HG03135 (cell line): ENCODE results near the gene ATP11C.
A peak's percentile ranks its signal among the peaks of the same experiment; 100 is the strongest.

Experiments
- ATAC-seq: cut with Tn5 transposase; IDR thresholded peaks from one replicate; pipeline ENCODE4 v1.9.1; 2021; ENCODE audit warnings: mild to moderate bottlenecking, moderate library complexity; ENCODE audit not compliant: unreplicated experiment

ATP11C gene

DNA sequence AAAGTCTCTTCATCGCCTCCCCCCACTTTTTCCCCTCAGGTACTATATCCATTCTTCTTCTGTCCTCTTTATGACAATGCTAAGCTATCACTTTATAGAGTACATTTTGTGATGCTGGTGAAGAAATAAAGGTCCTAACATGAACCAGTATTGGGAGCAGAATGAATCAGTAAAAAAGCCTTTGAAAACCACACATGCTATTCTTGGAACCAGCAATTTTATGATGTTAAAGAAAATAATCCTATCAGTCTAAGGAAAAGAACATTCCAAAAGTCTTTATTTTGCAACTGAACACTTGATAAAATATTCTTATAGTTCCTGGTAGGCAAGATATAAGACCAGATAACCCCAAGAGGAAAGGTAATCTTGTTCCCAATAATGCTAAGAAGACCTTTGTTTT, 117.1 kb downstream of the ATP11C start:
- ATAC-seq = no peak

DNA sequence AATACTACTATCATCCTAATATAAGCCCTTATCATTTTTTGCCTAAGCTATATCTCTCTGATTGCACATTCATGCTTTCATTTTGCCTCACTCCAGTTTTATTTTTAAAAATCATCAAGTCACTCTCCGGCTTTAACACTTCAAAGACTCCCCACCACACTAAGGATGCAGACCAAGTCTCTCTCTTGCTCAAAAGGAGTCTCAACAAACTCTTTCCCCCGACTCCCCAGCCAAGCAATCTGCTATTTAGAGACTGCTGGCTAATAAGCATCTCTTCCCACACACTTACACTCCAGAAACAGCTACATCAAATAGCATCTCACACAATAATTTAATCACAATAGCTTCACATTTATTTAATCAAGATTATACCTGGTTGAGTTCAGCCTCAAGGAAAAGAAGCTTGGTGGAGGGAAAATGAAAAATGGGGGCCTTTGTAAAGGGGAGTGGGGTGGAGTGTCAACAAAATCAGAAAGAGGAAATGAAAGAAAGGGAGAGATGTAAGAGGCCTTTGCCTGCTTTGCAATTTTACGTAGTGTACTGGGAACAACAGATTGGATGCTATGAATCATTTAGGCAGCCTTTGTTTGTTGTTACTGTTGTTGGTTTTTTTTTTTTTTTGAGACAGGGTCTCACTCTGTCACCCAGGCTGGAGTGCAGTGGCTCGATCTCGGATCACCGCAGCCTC, 120.8 kb downstream of the ATP11C start:
- no peak for ATAC-seq

DNA sequence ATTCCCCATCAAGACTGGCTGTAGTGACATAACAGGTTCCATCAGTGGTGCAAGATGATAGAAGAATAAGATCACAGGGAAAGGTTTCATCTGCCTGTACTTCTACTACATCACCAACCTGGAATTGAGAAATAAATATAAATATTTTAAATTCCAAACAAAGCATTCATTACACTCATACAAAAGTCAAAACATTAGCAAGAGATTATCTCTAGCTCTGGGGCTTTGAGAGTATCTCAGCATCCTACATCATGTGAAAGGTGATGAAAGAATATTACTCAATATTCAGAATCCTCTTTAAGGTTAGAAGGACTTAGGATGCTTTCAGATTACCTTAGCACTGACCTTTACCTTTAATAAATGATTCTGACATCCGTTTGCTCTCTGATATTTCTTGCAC, 128.4 kb downstream of the ATP11C start:
- ATAC-seq = no peak

DNA sequence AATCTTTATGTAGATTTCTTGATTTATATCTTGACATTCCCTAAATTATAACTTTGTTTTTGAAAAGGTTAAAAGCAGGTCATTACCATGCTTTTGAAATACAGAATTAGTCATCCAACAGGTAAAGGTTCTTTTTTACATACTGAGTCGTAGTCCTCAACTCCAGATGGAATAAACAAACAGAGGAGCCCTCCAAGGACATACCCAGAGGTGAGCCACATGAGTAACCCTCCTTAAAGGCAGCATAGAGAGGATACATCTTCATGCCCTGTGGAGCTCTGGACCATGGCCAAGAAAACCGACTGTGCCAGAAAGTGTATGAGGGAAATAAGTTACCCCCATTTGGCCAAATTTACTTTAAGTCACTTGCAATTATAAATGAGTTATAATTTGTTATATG, 129.6 kb downstream of the ATP11C start:
- no peak for ATAC-seq

DNA sequence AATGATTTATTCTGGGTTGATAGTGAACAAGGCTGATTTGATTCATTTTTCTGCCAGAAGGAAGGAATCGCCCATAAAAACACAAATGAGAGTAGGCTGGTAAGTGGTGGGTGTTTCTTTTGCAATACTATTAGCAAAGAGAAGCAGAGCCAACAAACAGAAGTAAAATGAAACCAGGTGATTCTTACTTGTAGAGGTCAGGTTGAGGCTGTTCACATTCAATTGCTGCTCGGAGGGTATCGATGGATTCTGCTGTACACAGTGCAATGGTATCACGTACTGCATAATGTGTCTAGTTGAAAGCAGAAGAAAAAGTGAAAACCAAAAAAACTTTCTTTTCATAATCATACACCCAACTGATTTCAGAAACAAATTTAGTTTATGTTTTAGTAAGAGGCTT, 130.8 kb downstream of the ATP11C start:
- no peak for ATAC-seq

DNA sequence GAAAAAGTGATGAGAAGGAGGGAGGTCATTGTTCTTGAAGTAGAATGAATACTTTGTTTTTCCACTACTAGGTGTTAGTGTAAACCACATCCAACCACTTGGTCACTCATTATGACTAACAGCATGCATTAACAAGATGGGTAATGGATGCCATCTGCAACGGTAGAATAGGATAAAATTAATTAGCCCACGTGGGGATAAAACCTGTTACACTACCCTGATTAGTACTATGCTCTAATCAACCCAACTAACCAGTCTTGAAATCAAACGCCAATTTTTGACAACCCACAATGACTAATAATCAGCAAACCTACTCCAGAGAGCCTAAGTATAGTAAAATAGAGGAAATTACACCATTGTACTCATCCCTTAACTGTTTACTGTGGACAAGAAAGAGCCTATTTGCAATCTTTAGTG, 131.4 kb downstream of the ATP11C start:
- no peak for ATAC-seq

DNA sequence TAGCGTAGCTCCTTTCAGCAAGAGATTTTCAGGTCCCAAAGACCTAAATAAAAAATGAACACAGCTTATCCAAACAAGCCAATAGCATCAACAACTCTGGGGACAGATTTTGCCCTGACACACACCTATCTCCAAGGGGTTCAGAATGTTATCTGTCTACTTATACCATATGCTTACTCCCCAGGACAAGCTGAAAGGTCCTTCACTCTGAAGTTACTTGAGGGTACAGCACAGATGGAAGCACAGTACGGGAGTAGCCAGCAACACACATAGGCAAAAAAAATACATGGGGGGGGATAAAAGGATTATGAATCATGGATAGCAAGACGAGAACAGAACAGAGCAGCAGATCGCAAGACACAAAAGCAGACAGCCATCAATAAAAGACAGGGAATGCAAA, 134.2 kb downstream of the ATP11C start:
- ATAC-seq = no peak

DNA sequence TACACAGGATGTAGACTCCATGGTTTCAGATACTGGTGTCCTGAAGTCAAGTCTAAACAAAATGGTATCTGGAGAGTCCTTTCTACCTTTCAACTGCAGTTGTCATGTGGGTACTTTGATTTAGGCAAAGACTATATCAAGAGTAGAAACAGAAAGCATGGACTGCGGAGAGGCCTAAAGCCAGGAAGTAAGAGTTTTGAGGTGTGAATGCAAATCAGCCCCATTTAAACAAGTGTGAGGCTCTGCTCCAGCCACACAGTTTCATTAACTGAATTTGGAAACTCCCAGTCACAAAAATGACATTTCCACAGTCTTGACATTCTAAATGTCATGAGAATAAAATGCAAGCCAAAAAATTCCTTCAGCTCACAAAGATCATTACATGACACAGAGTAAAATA, 137.7 kb downstream of the ATP11C start:
- peak; percentile 97 for ATAC-seq

DNA sequence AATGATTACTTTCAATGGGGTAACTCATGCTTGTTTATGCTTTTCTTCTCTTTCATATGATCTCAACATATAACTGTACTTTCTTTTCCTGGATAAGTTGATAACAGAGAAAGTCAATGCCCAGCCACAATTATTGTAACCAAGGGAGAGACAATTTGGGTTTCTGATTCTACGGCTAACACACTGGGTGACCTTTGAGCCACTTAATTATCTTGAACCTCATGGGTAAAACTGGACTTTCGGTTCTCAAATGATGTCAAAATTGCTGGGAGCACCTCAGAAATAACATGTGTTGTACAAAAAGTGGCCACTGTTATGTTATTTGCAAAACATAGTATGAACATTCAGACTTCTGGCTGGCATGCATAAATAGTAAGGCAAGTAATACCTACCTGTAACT, 145.3 kb downstream of the ATP11C start:
- ATAC-seq = no peak

DNA sequence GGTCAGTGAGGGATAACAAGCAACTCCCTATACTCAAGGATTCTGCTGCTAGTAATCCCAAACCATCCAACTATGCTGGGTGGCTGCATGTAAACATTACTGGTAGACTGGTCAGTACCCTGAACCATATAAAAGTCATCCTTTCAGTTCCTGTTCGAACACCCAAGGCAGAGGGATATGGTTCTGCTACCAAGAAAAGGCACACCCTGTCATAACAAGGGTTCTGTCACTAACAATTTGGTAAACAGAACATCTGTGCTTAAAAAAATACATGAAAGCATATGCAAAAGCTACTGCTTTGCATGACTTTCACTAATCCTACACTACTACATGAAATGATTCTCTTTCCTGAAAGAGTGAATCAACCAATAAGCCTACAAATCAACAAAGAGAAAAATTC, 148.0 kb downstream of the ATP11C start:
- peak; percentile 97 for ATAC-seq

DNA sequence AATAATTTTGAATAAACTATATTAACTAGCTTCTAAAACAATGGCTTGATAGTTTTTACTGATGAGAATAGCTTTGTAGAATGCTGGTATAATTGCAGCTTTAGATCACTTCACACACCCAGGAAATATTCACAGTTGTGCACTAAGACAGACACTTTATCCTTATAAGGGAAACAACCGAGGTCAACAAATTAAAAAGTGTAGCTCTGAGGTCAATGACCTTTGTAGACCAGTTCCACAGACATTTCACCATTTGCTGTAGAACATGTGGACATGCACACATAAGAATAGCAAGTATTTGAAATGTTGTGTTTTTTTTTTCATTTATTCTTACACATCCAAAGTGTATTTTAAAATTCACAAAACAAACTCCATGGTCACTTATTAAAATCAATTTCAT, 148.9 kb downstream of the ATP11C start:
- no peak for ATAC-seq

DNA sequence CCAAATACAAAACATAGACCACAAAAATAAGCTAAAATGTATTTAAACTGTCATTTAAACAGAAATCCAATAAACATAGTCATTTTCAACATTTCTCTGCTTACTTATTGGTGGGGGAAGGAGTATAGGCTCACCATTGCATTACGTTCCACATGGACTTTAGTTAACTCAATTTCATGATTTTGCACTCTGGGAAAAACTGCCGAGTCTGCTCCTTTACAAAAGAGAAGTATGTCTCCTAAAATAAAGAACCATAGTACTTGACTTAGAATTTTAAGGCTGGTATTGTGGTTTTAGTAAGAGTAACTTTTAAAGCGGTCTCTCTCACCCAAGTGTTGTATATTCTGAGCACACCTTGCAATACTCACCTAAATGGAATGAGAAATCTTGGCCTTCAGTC, 149.8 kb downstream of the ATP11C start:
- no peak for ATAC-seq

DNA sequence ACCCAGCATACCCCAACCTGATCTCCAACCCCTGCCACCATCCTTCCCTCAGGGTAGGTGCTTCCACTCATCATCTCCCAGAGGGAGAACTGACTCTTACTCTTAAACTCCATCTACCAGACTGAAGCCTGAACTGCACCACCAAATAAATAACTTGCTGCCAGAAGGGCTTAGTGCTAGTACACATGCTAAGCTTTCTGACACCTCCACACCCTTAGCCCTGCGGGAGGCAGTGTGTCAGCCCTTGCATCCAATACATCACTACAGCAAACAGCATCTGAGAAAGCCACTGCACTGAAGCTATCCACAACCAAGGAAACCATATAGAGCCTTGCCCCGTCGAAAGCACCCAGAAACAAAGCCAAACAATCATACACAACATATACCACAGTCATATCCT, 156.3 kb downstream of the ATP11C start:
- no peak for ATAC-seq

DNA sequence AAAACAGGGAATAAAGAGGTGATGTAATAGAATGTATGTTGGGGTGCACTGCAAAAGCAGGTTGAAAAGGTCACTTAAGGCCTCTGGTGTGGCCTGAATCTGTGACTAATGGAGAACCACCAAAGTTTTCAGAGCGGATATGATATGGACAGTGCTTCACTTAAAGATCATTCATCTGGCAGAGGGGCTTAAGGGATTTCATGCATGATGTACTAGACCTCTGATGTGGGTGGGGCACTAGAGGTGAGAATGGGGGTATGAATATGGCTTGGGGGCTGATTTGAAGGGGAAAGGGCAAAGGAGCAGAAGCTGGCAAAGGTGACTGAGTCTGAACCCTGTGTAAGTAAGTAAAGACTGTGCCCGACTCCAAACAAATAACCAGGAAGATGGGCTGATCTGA, 162.5 kb downstream of the ATP11C start:
- no peak for ATAC-seq

DNA sequence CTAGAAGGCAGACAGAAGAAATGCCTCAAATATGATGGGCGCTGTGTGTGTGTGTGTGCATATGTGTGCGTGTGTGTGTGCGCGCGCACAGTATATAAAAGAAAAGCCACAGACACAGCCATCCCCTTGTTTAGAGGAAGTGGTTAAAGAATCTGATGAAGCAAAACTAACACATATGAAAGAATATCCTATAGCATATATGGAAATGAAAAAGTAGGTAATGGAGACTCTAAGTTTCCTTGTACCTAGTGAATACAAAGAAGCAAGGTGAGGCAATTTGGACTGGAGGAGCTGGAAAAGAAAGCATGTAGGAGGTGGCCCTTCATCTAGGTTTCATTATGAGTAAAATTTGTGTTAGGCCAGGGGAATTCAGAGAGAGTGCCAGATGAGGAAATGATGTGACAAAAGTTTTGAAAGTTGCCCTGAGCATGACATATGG, 166.3 kb downstream of the ATP11C start:
- ATAC-seq = peak; percentile 74

DNA sequence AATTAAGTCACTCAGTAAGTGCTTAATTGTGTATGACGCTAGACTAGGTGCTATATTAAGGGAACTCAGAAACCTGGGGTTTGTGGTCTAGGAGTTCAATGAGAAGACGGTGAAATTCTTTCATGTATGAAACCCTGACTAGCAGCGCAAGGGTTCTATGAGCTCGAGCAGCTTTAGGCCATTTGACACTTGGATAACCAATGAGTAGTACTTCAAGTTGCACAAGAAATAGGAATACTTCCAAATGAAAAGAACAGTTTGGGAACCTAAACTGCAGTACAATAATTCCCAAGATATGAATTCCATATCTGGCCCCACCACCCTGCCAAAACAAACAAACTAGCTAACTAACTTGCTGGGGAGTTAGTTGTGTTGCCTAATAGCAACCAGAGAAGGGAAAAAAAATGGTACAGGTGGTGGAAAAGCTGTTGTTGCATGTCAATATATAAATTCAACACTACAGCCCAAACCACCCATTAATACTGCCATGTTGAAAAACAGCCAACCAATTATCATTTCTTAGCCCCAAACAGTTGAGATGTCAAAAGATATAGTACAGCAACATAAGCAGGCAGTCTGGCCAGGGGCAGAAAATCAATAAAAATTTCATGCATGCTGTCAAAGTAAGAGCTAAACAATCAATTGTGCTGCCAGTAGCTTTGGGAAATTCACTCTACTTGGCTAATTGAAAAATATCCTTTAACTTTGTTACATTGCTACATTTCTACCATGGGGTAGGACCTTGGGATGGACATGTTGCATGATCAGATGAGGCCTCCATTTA, 170.3 kb downstream of the ATP11C start:
- ATAC-seq = no peak

DNA sequence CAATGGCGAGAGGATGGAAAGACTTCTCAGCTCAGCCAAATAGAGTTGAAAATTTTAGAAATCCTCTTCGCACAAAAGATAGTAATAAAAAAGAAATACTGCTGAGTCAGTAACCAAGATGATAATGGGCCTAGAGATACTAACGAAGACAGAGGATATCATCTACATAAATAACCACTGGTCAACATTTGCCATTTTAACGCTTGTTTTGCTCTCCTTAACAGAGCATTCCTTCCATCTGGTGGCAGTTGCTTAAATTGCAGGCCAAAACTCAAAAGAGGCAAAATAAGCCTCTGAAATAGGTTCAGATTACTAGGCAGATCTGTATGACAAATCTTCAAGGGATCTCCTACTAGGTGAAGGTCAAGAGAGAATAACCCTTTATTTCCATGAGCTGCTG, 173.2 kb downstream of the ATP11C start:
- ATAC-seq = no peak

DNA sequence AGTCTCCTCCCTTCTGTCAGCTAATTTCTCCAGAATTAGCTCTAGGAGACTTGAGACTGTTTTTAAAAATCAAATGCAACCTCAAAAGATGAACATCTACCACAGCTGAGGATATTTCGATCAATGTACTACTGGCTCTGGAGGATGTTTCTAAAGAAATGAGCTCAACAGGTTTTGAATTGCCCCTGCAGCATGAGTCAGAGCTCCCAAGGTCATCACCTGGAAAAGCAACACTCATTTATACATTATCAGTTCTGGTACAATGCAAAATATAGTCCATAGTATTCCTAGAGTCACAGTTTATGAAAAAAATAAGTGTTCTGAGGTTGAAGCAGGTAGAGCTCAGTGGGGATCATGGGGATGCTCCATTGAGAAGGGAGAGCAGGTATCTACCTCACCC, 174.0 kb downstream of the ATP11C start:
- ATAC-seq = no peak

DNA sequence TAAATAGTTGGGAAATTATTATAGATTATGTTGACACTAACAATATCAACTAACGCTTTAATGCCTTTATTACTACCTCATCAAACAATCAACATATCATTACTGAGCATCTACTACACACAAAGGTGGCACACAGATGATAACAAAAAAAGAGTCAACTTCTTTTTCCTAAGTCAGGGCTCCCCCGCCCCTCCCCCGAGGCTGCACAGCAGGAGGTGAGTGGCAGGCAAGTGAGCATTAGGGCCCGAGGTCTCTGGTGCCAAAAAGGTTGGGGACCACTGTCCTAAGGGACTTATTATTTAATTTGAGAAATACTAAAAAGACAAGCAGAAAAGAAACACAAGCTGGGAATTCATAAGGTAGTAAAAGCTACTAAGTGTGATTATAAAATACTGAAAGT, 174.6 kb downstream of the ATP11C start:
- ATAC-seq = no peak

DNA sequence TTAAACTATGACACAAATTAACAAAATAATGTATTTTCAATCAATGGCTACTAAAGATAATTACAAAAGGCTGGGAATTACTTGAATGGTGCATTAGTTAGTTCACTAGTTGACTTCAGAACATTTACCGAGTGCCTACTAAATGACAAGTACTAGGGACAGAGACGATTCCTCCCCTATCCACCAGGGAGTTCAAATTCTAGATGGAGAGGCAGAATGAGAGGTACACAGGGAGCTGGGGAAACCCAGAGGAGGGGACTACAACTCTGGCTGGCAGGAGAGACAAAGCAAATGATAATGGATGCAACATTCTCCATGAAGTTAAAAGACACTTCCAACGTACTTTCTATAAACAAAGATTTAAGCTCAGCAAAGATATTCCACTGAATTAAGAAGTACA, 181.8 kb downstream of the ATP11C start:
- ATAC-seq = no peak

DNA sequence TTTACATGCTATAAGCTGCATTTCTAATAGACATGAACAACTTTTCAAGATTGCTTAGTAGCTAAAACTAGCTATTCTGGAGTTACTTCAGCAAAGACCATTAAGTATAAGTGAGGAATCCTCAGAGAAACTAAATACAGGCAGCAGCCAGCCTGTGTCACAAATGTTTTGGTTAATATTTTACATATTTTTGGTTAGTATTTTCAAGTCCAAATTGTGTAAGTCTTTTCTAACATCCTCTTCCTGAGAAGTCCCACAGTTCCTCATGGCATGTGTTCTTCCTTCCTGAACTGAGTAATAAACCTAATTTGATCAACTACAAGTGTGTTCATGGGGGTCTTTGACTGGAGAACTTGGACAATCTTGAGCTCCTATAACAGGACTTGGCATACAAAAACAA, 182.5 kb downstream of the ATP11C start:
- no peak for ATAC-seq

DNA sequence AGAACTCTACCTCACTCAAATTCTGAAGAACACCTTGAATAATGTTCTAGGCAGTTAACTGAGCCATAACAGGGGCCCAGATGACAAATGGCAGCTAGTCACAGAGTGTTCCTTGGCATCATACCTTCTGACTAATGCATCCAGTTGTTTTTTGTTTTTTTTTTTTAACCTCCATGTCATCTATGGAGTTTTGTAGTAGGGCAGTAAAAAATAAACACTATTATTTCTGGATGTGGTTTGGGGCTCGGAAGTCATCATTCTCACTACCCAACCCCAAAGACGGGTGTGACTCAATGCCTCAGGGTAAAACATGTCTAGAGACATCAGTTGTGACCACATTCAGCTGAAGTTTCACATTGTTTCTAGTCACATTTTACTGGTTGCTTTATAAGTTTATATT, 193.7 kb downstream of the ATP11C start:
- peak; percentile 82 for ATAC-seq

DNA sequence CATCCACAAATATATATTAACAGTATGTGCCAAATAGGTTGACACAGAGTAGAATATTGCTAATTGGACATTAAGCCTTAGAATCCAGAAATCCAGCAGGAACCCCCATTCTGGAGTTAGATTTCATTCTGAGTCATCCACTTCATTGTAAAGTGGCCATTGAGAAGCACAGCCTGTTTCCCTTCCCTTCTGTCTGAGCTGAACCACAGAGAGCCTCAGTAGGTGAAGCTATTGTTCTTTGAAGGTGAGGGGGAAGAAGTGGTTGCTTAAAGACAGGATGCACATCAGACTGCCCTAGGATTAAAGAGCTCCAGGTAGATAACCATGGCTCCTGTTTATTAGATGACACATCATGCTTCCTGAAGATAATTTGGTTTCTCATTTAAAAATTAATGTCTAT, 194.3 kb downstream of the ATP11C start:
- no peak for ATAC-seq
